ENCODE measurements around the gene IDE. TPM values are rescaled to one million over a fixed set of nuclear protein-coding genes. Genes with fewer than 3 reads are reported as not detected.
"Not testable (repeated sequence)": the region's sequence is repeated elsewhere in the genome, so short reads cannot be mapped to it uniquely, and the experiment has no call there.

IDE gene
- total RNA-seq, 4 donors from 2014 or later = 22.6 to 59.7 (median 43.0) TPM

- no peak overlapping the region for H3K27ac ChIP-seq
- no peak for DNase-seq
- intact Hi-C loops (cut with DNase I; ENCODE audit: low total_unique reads) = no loop called here
- H3K9me3 ChIP-seq = no peaks in the 10 kb centered on the region
- no peaks in the 10 kb centered on the region for H3K27me3 ChIP-seq
- H3K4me3 ChIP-seq = no peak overlapping the region
- no peaks in the 10 kb centered on the region for H3K36me3 ChIP-seq
- TF ChIP-seq POLR2A (IDR thresholded peaks at IDR 0.05) (no peak), CTCF (IDR thresholded peaks at IDR 0.05) (no peak)
- no peaks in the 10 kb centered on the region for H3K4me1 ChIP-seq
Measured at GRCh38 chr10:92440578-92440977, 133.3 kb downstream of the IDE start.

DNA sequence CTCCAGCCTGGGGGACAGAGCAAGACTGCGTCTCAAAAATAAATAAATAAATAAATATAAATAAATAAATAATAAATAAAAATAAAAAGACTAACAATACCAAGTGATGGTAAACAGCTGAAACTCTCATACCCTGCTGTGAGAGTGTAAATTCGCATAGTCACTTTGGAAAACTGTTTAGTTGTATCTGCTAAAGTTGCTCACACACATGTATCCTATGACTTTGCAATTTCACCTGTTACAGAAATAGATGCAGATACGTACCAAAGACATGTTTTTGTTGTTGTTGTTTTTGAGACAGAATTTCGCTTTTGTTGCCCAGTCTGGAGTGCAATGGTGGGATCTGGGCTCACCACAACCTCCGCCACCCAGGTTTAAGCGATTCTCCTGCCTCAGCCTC lies 135.7 kb downstream of the IDE start:
- intact Hi-C loops (cut with DNase I; ENCODE audit: low total_unique reads) = loop anchor here (10.0 kb wide), 1 partner anchor 353 kb away; no protein-coding TSS in a partner anchor
- Histone ChIP-seq H3K9me3 (no peaks in the 10 kb centered on the region), H3K4me3 (no peak overlapping the region), H3K27ac (no peak overlapping the region), H3K27me3 (no peaks in the 10 kb centered on the region), H3K4me1 (no peaks in the 10 kb centered on the region), H3K36me3 (no peaks in the 10 kb centered on the region)
- DNase-seq = no peak
- TF ChIP-seq CTCF (IDR thresholded peaks at IDR 0.05) (no peak), POLR2A (IDR thresholded peaks at IDR 0.05) (no peak)

GRCh38 chr10:92436611-92437010 lies 137.3 kb downstream of the IDE start:
- no peak overlapping the region for H3K27ac ChIP-seq
- no peaks in the 10 kb centered on the region for H3K27me3 ChIP-seq
- no peaks in the 10 kb centered on the region for H3K36me3 ChIP-seq
- no peak for DNase-seq
- H3K9me3 ChIP-seq = no peaks in the 10 kb centered on the region
- intact Hi-C loops (cut with DNase I; ENCODE audit: low total_unique reads) = loop anchor here (10.0 kb wide), 1 partner anchor 352 kb away; no protein-coding TSS in a partner anchor
- H3K4me1 ChIP-seq = no peaks in the 10 kb centered on the region
- no peak overlapping the region for H3K4me3 ChIP-seq
- TF ChIP-seq POLR2A (IDR thresholded peaks at IDR 0.05) (no peak), CTCF (IDR thresholded peaks at IDR 0.05) (no peak)

GRCh38 chr10:92436065-92436464 lies 137.8 kb downstream of the IDE start:
- not testable (repeated sequence) for H3K36me3 ChIP-seq, DNase-seq, H3K27ac ChIP-seq, H3K4me3 ChIP-seq, H3K9me3 ChIP-seq, H3K27me3 ChIP-seq, H3K4me1 ChIP-seq
- intact Hi-C loops (cut with DNase I; ENCODE audit: low total_unique reads) = loop anchor here (10.0 kb wide), 1 partner anchor 351 kb away; no protein-coding TSS in a partner anchor

DNA sequence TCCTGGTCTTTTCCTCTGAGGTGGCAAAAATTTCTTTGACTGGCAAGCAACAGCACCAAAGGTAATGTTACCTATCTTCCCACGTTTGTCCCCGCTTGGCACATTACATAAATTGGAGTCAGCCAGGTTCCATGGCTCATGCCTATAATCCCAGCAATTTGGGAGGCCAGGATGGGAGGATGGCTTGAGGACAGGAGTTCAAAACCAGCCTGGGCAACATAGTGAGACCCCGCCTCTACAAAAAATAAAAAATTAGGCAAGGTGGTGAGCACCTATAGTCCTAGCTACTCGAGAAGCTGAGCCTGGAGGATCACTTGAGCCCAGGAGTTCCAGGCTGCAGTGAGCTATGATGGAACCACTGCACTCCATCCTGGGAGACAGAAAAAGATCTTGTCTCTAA lies 139.5 kb downstream of the IDE start:
- intact Hi-C loops (cut with DNase I; ENCODE audit: low total_unique reads) = loop anchor here (10.0 kb wide), 1 partner anchor 350 kb away; no protein-coding TSS in a partner anchor
- no peak for TF ChIP-seq POLR2A (IDR thresholded peaks at IDR 0.05)
- TF ChIP-seq CTCF (IDR thresholded peaks at IDR 0.05) = no peak
- Histone ChIP-seq H3K27me3 (no peaks in the 10 kb centered on the region), H3K36me3 (no peaks in the 10 kb centered on the region), H3K4me3 (no peak overlapping the region), H3K27ac (no peak overlapping the region), H3K4me1 (no peaks in the 10 kb centered on the region), H3K9me3 (no peaks in the 10 kb centered on the region)
- no peak for DNase-seq

- no peaks in the 10 kb centered on the region for H3K27me3 ChIP-seq
- no peak overlapping the region for H3K27ac ChIP-seq
- TF ChIP-seq POLR2A (IDR thresholded peaks at IDR 0.05) (no peak), CTCF (IDR thresholded peaks at IDR 0.05) (no peak)
- no peaks in the 10 kb centered on the region for H3K4me1 ChIP-seq
- H3K4me3 ChIP-seq = no peak overlapping the region
- intact Hi-C loops (cut with DNase I; ENCODE audit: low total_unique reads) = loop anchor here (10.0 kb wide), 1 partner anchor 348 kb away; no protein-coding TSS in a partner anchor
- DNase-seq = no peak
- no peaks in the 10 kb centered on the region for H3K36me3 ChIP-seq
- H3K9me3 ChIP-seq = no peaks in the 10 kb centered on the region
Measured at GRCh38 chr10:92432596-92432995, 141.3 kb downstream of the IDE start.

All from uterus (tissue), 4 donors.